GM10266 (cell line): ENCODE measurements around the gene ANKRD13B.
"Not testable (repeated sequence)": the region's sequence is repeated elsewhere in the genome, so short reads cannot be mapped to it uniquely, and the experiment has no call there.

ENCODE experiments used
- DNase-seq: peaks from one replicate; pipeline ENCODE4 v3.0.0; 2012; ENCODE audit errors: extremely low spot score
- CTCF ChIP-seq: IDR thresholded peaks from 2 replicates; pipeline ENCODE4 v1.5.1; 2012; ENCODE audit warnings: mild to moderate bottlenecking, low read depth; ENCODE audit not compliant: control insufficient read depth, insufficient read depth; ENCODE audit errors: missing control alignments

The ANKRD13B gene

GRCh38 chr17:29650396-29650795 lies 57.5 kb downstream of the ANKRD13B start:
- no peak for DNase-seq
- TF ChIP-seq CTCF: no peak

- not testable (repeated sequence) for DNase-seq
Observed at GRCh38 chr17:29651913-29652312, 59.0 kb downstream of the ANKRD13B start.

GRCh38 chr17:29652976-29653375 lies 60.0 kb downstream of the ANKRD13B start:
- TF ChIP-seq CTCF: no peak
- no peak for DNase-seq

GRCh38 chr17:29653995-29654714 lies 61.2 kb downstream of the ANKRD13B start:
- TF ChIP-seq CTCF: no peak
- DNase-seq: no peak

- no peak for TF ChIP-seq CTCF
- no peak for DNase-seq
Observed at GRCh38 chr17:29655323-29655722, 62.4 kb downstream of the ANKRD13B start.

- TF ChIP-seq CTCF: no peak
- no peak for DNase-seq
Observed at GRCh38 chr17:29659155-29659554, 66.2 kb downstream of the ANKRD13B start.

- no peak for TF ChIP-seq CTCF
- DNase-seq: no peak
Observed at GRCh38 chr17:29661213-29661612, 68.3 kb downstream of the ANKRD13B start.

GRCh38 chr17:29663155-29663554 lies 70.2 kb downstream of the ANKRD13B start:
- DNase-seq: no peak
- TF ChIP-seq CTCF: no peak
